Keratinocyte (primary cell): ENCODE data around the gene LAMA3. TPM values are rescaled to one million over a fixed set of nuclear protein-coding genes. Genes with fewer than 3 reads are reported as not detected.

Experiments
- DNase-seq: peaks from one replicate; pipeline ENCODE4 v3.0.0-alpha.2; 2011; ENCODE audit warnings: low read depth, missing footprints, low spot score
- FAIRE-seq: peaks from 2 replicates; lab custom pipeline; 2011; peaks lifted over from hg19 to GRCh38; lab: Jason Lieb, UNC
- H2AFZ ChIP-seq: 2 replicates; pipeline ENCODE4 v1.6.0; 2012; ENCODE audit warnings: low read length, control low read depth, inconsistent platforms; ENCODE audit not compliant: control insufficient read depth
- H3K27ac ChIP-seq: 2 replicates; pipeline ENCODE4 v1.5.1; 2011; ENCODE audit warnings: low read length; ENCODE audit not compliant: control insufficient read depth, insufficient read depth
- H3K27me3 ChIP-seq: 3 replicates; pipeline ENCODE4 v1.6.0; 2011; ENCODE audit warnings: low read length; ENCODE audit not compliant: control insufficient read depth, insufficient read depth; ENCODE audit errors: extremely low read depth
- H3K36me3 ChIP-seq, 2 experiments: 2 replicates in 1 of 2; 3 replicates in 1 of 2; pipeline ENCODE4 v1.5.1; 2011; ENCODE audit warnings: low read length in 2 of 2, mild to moderate bottlenecking in 1 of 2; ENCODE audit not compliant: control insufficient read depth in 2 of 2, insufficient read depth in 2 of 2; ENCODE audit errors: extremely low read depth in 1 of 2
- H3K4me1 ChIP-seq: 3 replicates; pipeline ENCODE4 v1.5.1; 2011; ENCODE audit warnings: low read length; ENCODE audit not compliant: control insufficient read depth, insufficient read depth; ENCODE audit errors: extremely low read depth
- H3K4me2 ChIP-seq: 3 replicates; pipeline ENCODE4 v1.6.0; 2011; ENCODE audit warnings: low read depth, low read length; ENCODE audit not compliant: control insufficient read depth, insufficient read depth; ENCODE audit errors: extremely low read depth
- H3K4me3 ChIP-seq, 3 experiments: fragments of 200-600 bp in 1 of 3; sonication (generic) in 1 of 3; 2 replicates in 2 of 3; 3 replicates in 1 of 3; pipeline ENCODE4 v1.5.1; 2011 to 2016; ENCODE audit warnings: low read length in 3 of 3, mild to moderate bottlenecking in 3 of 3, control low read depth in 2 of 3, inconsistent platforms in 1 of 3, low read depth in 1 of 3, mixed read lengths in 1 of 3, mixed run types in 1 of 3, moderate library complexity in 1 of 3; ENCODE audit not compliant: control insufficient read depth in 2 of 3, insufficient read depth in 2 of 3; ENCODE audit errors: extremely low read depth in 1 of 3
- H3K79me2 ChIP-seq: 2 replicates; pipeline ENCODE4 v1.6.0; 2012; ENCODE audit warnings: low read length; ENCODE audit not compliant: control insufficient read depth, insufficient read depth
- H3K9ac ChIP-seq: 3 replicates; pipeline ENCODE4 v1.6.0; 2011; ENCODE audit warnings: low read length; ENCODE audit not compliant: control insufficient read depth, insufficient read depth; ENCODE audit errors: extremely low read depth
- H3K9me1 ChIP-seq: 3 replicates; pipeline ENCODE4 v1.6.0; 2011; ENCODE audit warnings: low read length; ENCODE audit not compliant: control insufficient read depth, insufficient read depth; ENCODE audit errors: extremely low read depth
- H3K9me3 ChIP-seq: 2 replicates; pipeline ENCODE4 v1.5.1; 2012; ENCODE audit warnings: low read depth, low read length; ENCODE audit not compliant: control insufficient read depth
- H4K20me1 ChIP-seq: 3 replicates; pipeline ENCODE4 v1.6.0; 2011; ENCODE audit warnings: low read length; ENCODE audit not compliant: control insufficient read depth, insufficient read depth; ENCODE audit errors: extremely low read depth
- EZH2 ChIP-seq: IDR thresholded peaks from one replicate; pipeline ENCODE4 v1.6.1; 2012; ENCODE audit warnings: inconsistent platforms, mild to moderate bottlenecking, low read length, moderate library complexity
- dilution Hi-C: fragments of 300-500 bp; cut with MboI; formaldehyde crosslinking; loops from one replicate; pipeline ENCODE4 v1.7.0; 2020; ENCODE audit warnings: low sequenced_read_pairs; ENCODE audit not compliant: extremely low pct_ligation_motif_present
- polyA plus RNA-seq, 5 experiments: library from polyadenylated mRNA; depleted of rRNA in 3 of 5; stranded (reverse) in 3 of 5; stranded (forward) in 1 of 5; unstranded in 1 of 5; fragments of >200 nt; gene quantifications; 1 replicate in 1 of 5; 2 replicates in 3 of 5; 3 replicates in 1 of 5; pipeline versions ENCODE4 v1.2.1 to v1.2.3, GENCODE V29; 2011 to 2012; ENCODE audit warnings: missing spikeins in 2 of 5, low read depth in 1 of 5, low replicate concordance in 1 of 5
- TF ChIP-seq, protein P1 (sequence below), 3 experiments: IDR thresholded peaks in 1 of 3; conservative IDR thresholded peaks in 1 of 3; optimal IDR thresholded peaks in 1 of 3; 2 replicates in 2 of 3; 3 replicates in 1 of 3; pipeline versions ENCODE3 to v1.5.1; 2011; ENCODE audit warnings: low read length in 3 of 3, mild to moderate bottlenecking in 3 of 3, moderate library complexity in 2 of 3, control low read depth in 1 of 3, inconsistent platforms in 1 of 3; ENCODE audit not compliant: insufficient read depth in 2 of 3; ENCODE audit errors: extremely low read depth in 1 of 3

The LAMA3 gene
- polyA plus RNA-seq, 1 donor (not counting 4 experiments of a cell fraction or from before 2014, with no cell fraction given) = 1,944 TPM

DNA sequence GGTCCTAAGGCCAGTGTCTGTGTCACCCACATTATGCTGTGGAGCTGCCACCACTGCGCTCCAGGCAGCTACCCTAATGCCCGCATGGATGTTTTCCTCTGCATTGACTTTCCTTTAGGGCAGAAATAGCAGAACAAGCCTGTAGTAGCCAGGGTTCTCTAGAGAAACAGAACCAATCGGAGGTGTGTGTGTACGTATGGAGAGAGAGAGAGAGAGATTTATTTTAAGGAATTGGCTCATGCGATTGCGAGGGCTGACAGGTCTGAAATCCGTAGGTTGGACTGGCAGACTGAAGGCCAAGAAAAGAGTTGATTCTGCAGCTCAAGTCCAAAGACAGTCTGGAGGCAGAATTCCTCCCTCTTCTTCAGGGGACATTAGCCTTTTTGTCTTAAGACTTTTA, 110.3 kb downstream of the LAMA3 start:
- FAIRE-seq (no peak), DNase-seq (no peak)
- Histone ChIP-seq H3K9ac (no peak overlapping the region), H3K4me2 (no peak overlapping the region), H3K4me3 (no peak overlapping the region), H2AFZ (no peak overlapping the region), H3K27me3 (no peaks in the 10 kb centered on the region), H3K36me3 (no peaks in the 10 kb centered on the region), H4K20me1 (no peaks in the 10 kb centered on the region), H3K9me1 (no peaks in the 10 kb centered on the region), H3K9me3 (no peaks in the 10 kb centered on the region), H3K27ac (no peak overlapping the region), H3K79me2 (no peaks in the 10 kb centered on the region), H3K4me1 (no peaks in the 10 kb centered on the region)
- dilution Hi-C loops = no loop called here
- TF ChIP-seq, protein P1, sequence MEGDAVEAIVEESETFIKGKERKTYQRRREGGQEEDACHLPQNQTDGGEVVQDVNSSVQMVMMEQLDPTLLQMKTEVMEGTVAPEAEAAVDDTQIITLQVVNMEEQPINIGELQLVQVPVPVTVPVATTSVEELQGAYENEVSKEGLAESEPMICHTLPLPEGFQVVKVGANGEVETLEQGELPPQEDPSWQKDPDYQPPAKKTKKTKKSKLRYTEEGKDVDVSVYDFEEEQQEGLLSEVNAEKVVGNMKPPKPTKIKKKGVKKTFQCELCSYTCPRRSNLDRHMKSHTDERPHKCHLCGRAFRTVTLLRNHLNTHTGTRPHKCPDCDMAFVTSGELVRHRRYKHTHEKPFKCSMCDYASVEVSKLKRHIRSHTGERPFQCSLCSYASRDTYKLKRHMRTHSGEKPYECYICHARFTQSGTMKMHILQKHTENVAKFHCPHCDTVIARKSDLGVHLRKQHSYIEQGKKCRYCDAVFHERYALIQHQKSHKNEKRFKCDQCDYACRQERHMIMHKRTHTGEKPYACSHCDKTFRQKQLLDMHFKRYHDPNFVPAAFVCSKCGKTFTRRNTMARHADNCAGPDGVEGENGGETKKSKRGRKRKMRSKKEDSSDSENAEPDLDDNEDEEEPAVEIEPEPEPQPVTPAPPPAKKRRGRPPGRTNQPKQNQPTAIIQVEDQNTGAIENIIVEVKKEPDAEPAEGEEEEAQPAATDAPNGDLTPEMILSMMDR (optimal IDR thresholded peaks at IDR 0.05 in 1 of 3, IDR thresholded peaks at IDR 0.05 in 1 of 3, conservative IDR thresholded peaks at IDR 0.05 in 1 of 3; ENCODE audit: extremely low read depth in 1 of 3, insufficient read depth in 2 of 3, low read length in 3 of 3) = no peak
- no peak for TF ChIP-seq EZH2

DNA sequence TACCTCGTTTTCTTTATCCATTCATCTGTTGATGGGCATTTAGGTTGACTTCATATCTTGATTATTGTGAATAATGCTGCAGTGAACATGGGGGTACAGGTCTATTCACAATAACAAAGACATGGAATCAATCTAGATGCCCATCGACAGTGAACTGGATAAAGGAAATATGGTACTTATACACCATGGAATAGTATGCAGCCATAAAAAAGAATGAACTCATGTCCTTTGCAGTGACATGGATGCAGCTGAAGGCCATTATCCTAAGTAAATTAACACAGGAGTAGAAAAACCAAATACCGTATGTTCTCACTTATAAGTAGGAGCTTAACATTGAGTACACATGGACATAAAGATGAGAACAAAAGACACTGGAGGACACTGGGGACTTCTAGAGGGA, 111.6 kb downstream of the LAMA3 start:
- Histone ChIP-seq H3K9me1 (no peaks in the 10 kb centered on the region), H3K79me2 (no peaks in the 10 kb centered on the region), H3K9me3 (no peaks in the 10 kb centered on the region), H2AFZ (no peak overlapping the region), H3K4me2 (no peak overlapping the region), H3K27ac (no peak overlapping the region), H3K4me3 (no peak overlapping the region), H3K4me1 (peaks cover 4% of the 10 kb centered on the region), H3K36me3 (no peaks in the 10 kb centered on the region), H3K27me3 (no peaks in the 10 kb centered on the region), H4K20me1 (no peaks in the 10 kb centered on the region), H3K9ac (no peak overlapping the region)
- TF ChIP-seq EZH2 = no peak
- TF ChIP-seq, protein P1 (optimal IDR thresholded peaks at IDR 0.05 in 1 of 3, IDR thresholded peaks at IDR 0.05 in 1 of 3, conservative IDR thresholded peaks at IDR 0.05 in 1 of 3; ENCODE audit: extremely low read depth in 1 of 3, insufficient read depth in 2 of 3, low read length in 3 of 3) = no peak
- DNase-seq (no peak), FAIRE-seq (no peak)
- dilution Hi-C loops = no loop called here
